Neural crest cell (in vitro differentiated cells): ENCODE measurements around the gene SRPK2. TPM values are rescaled to one million over a fixed set of nuclear protein-coding genes. Genes with fewer than 3 reads are reported as not detected.

Experiments used
- DNase-seq: peaks from one replicate; pipeline ENCODE4 v3.0.0; 2021; ENCODE audit warnings: low read depth, mixed read lengths, low spot score
- H3K27ac Mint-ChIP-seq: one replicate; pipeline ENCODE4 v1.8.0; 2021; ENCODE audit warnings: mild to moderate bottlenecking, mixed read lengths; ENCODE audit not compliant: unreplicated experiment
- H3K27me3 Mint-ChIP-seq: 2 replicates; pipeline ENCODE4 v1.8.0; 2021; ENCODE audit warnings: low read depth, mild to moderate bottlenecking, mixed read lengths
- H3K36me3 Mint-ChIP-seq: 2 replicates; pipeline ENCODE4 v1.8.0; 2021; ENCODE audit warnings: low read depth, mild to moderate bottlenecking, mixed read lengths
- H3K4me1 Mint-ChIP-seq: 2 replicates; pipeline ENCODE4 v1.8.0; 2021; ENCODE audit warnings: mixed read lengths
- H3K4me3 Mint-ChIP-seq: one replicate; pipeline ENCODE4 v1.8.0; 2021; ENCODE audit warnings: mild to moderate bottlenecking, mixed read lengths
- H3K9me3 Mint-ChIP-seq: 2 replicates; pipeline ENCODE4 v1.8.0; 2021; ENCODE audit warnings: mixed read lengths
- total RNA-seq: library from RNA; stranded (reverse); gene quantifications from 2 replicates; pipeline ENCODE4 v1.2.1, GENCODE V29; 2021
- TF ChIP-seq, protein P1 (sequence below): fragments of 200-600 bp; sonication (generic); conservative IDR thresholded peaks from 2 replicates; pipeline ENCODE4 v1.5.0; 2021; ENCODE audit warnings: antibody characterized with exemption, mild to moderate bottlenecking

Gene SRPK2
- total RNA-seq, 1 donor from 2014 or later: 44.6 TPM

DNA sequence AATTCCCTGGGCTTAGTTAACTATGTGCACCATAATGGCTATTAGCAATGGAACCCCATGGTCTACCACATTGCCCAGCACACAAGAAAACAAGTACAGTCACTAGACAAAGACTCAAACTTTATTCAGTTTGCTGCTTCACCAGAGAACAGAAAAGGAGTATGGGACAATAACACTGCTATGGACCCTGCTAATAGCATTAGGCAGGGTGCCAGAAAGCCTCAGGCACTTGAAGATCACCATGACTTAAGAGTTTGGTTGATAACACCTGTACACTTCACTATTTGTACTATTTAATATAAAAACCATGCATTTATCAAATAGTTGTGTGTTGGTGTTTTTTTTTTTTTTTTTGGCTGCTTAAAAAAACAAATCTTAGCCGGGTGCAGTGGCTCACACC, 215.1 kb downstream of the SRPK2 start:
- no peak for DNase-seq
- Mint-ChIP-seq H3K36me3 (no peaks in the 10 kb centered on the region), H3K4me3 (no peak overlapping the region), H3K9me3 (no peaks in the 10 kb centered on the region), H3K27ac (no peak overlapping the region), H3K27me3 (no peaks in the 10 kb centered on the region), H3K4me1 (peaks cover 9% of the 10 kb centered on the region)
- TF ChIP-seq, protein P1, sequence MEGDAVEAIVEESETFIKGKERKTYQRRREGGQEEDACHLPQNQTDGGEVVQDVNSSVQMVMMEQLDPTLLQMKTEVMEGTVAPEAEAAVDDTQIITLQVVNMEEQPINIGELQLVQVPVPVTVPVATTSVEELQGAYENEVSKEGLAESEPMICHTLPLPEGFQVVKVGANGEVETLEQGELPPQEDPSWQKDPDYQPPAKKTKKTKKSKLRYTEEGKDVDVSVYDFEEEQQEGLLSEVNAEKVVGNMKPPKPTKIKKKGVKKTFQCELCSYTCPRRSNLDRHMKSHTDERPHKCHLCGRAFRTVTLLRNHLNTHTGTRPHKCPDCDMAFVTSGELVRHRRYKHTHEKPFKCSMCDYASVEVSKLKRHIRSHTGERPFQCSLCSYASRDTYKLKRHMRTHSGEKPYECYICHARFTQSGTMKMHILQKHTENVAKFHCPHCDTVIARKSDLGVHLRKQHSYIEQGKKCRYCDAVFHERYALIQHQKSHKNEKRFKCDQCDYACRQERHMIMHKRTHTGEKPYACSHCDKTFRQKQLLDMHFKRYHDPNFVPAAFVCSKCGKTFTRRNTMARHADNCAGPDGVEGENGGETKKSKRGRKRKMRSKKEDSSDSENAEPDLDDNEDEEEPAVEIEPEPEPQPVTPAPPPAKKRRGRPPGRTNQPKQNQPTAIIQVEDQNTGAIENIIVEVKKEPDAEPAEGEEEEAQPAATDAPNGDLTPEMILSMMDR: no peak

DNA sequence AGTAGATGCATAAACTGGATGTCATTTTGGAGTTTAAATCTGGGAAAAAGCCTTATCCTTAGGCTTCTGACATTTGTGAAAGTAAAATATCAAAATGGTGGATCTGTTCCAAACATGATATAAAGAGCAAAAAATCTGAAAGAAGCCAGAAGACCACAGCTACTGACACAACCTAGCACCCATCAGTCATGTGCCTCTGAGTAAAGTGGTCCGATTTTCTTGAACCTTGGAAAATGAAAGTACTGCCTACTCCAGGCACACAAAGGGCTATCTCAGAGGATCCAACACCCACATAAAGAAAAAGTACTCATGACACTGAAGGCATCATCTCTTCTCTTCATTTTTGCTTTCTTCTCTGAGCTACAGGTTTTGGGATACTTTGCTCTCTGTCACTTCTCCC, 224.0 kb downstream of the SRPK2 start:
- Mint-ChIP-seq H3K9me3 (no peaks in the 10 kb centered on the region), H3K4me1 (no peaks in the 10 kb centered on the region), H3K27me3 (no peaks in the 10 kb centered on the region), H3K36me3 (peaks cover 32% of the 10 kb centered on the region), H3K4me3 (no peak overlapping the region), H3K27ac (no peak overlapping the region)
- no peak for DNase-seq
- TF ChIP-seq, protein P1: no peak

DNA sequence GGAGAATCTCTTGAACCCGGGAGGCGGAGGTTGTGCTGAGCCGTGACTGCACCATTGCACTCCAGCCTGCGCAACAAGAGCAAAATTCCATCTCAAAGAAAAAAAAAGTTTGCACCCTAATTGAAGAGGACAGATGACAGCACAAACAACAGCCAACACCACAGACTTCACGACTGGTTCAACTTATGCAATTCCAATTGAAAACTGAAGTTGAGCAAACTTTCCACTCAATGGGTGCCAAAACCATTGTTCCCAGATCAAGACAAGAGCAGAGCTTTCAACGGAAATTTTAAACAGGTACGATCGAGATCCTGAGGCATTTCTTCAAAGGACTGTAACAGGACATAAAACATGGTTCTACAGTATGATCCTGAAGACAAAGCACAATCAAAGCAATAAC, 225.0 kb downstream of the SRPK2 start:
- no peaks in the 10 kb centered on the region for H3K27me3 Mint-ChIP-seq
- DNase-seq: no peak
- peaks cover 34% of the 10 kb centered on the region for H3K36me3 Mint-ChIP-seq
- no peaks in the 10 kb centered on the region for H3K9me3 Mint-ChIP-seq
- no peak overlapping the region for H3K27ac Mint-ChIP-seq
- no peak overlapping the region for H3K4me3 Mint-ChIP-seq
- no peaks in the 10 kb centered on the region for H3K4me1 Mint-ChIP-seq
- TF ChIP-seq, protein P1: no peak

DNA sequence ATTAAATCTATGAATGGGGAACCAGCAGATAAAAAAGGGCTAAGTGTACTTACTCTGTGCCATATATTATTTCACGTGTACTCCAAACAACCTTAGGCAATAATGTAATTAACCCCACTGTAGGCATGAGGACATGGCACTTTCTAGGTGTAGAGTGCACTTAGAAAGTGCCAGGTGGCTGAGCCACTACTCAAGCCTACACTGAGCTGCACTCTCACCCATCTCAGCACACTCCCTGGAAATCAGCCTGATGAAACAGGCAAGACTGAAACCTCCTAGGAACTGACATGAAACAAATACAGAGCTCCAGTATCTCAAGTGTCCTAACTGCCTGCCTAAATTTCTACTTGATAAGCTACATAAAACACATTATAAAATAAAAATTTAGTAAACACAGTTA, 227.4 kb downstream of the SRPK2 start:
- Mint-ChIP-seq H3K4me3 (no peak overlapping the region), H3K27ac (no peak overlapping the region)

DNA sequence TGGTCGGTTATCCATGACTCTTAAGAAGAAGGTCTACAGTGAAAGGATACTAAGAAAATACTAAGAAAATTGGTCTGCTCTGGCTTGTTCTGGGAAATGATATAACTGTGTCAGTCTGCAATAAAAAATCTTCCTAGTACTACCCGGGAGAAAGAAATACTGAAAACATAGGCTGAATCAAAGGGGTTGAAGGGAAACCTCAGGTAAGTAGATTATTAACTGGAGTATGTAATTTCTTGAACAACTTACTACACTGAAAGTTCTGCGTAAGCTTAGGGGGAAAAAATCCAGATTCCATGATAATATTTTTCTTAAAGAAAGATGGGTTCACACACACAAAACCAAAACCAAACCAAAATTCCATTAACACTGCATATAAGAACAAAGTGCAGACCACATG, 231.4 kb downstream of the SRPK2 start:
- H3K36me3 Mint-ChIP-seq: peaks cover 2% of the 10 kb centered on the region
- no peaks in the 10 kb centered on the region for H3K4me1 Mint-ChIP-seq
- H3K4me3 Mint-ChIP-seq: no peak overlapping the region
- no peak for DNase-seq
- TF ChIP-seq, protein P1: no peak
- no peaks in the 10 kb centered on the region for H3K9me3 Mint-ChIP-seq
- H3K27me3 Mint-ChIP-seq: no peaks in the 10 kb centered on the region
- H3K27ac Mint-ChIP-seq: no peak overlapping the region

More for the DNA sequence above, 227.4 kb downstream of the SRPK2 start:
- no peak for DNase-seq
- Mint-ChIP-seq H3K36me3 (peaks cover 29% of the 10 kb centered on the region), H3K9me3 (no peaks in the 10 kb centered on the region), H3K4me1 (no peaks in the 10 kb centered on the region), H3K27me3 (no peaks in the 10 kb centered on the region)
- TF ChIP-seq, protein P1: no peak

DNA sequence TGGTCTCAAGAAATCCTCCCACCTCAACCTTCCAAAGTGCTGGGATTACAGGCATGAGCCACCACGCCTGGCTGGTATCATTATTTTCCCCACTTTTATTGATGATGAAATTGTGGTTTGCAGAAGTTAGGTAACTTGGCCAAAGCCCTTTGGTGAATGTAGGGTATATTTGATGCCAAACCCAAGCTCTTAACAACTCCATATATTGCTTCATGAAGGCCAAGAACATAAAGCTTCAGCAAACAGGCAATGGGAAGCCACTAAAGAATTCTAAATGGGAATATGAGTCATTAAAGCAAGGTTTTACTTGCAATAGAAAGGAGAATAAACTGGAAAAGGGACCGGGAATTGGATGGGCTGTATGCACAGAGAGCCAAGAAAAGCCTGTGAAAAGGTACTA, 232.0 kb downstream of the SRPK2 start:
- H3K4me3 Mint-ChIP-seq: no peak overlapping the region
- DNase-seq: no peak
- H3K9me3 Mint-ChIP-seq: no peaks in the 10 kb centered on the region
- H3K36me3 Mint-ChIP-seq: peaks cover 2% of the 10 kb centered on the region
- no peak overlapping the region for H3K27ac Mint-ChIP-seq
- TF ChIP-seq, protein P1: no peak
- H3K27me3 Mint-ChIP-seq: no peaks in the 10 kb centered on the region
- H3K4me1 Mint-ChIP-seq: no peaks in the 10 kb centered on the region
